ENCODE data around the gene AP1S3. TPM values are rescaled to one million over a fixed set of nuclear protein-coding genes. Genes with fewer than 3 reads are reported as not detected.

Gene AP1S3
- total and polyA plus RNA-seq, 2 of the 4 experiments (the other 2 are of a cell fraction) = 2.5 to 4.1 TPM

DNA sequence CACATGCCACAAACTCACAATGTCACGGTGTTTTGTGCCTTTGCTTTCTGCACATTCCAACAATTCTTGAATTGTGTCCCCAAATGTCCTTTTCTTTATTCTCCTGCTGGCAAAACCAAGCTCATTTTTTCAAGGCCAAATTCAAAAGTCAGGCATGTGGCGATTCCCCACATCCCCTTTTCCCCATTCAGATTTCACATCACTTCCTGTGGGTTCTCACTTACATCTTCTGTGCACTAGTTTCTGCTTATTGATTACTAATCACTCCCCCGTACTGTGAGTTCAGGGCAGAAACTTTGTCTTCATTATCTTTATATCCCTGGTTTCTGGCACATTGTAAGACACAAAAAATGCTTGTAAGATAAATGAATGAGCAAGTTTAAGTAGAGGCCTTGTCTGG, 69.2 kb downstream of the AP1S3 start:
- CTCF ChIA-PET = no interaction called here
- TF ChIP-seq NFE2L2 (IDR thresholded peaks at IDR 0.05; ENCODE audit: low read depth, low read length) (no peak), RFX5 (IDR thresholded peaks at IDR 0.05; ENCODE audit: low read depth, low read length) (no peak), MAFK (IDR thresholded peaks at IDR 0.05; ENCODE audit: low read depth, low read length) (no peak), FOS (IDR thresholded peaks at IDR 0.05; ENCODE audit: low read depth, low read length) (no peak), POLR2A (IDR thresholded peaks at IDR 0.05; ENCODE audit: low read depth, low read length) (no peak), SMC3 (IDR thresholded peaks at IDR 0.05; ENCODE audit: low read depth, low read length) (no peak), RAD21 (IDR thresholded peaks at IDR 0.05; ENCODE audit: low read length) (no peak), RCOR1 (IDR thresholded peaks at IDR 0.05; ENCODE audit: insufficient replicate concordance, low read length) (no peak), MAZ (IDR thresholded peaks at IDR 0.05; ENCODE audit: borderline replicate concordance, low read depth, low read length) (no peak)
- TF ChIP-seq, protein P1, sequence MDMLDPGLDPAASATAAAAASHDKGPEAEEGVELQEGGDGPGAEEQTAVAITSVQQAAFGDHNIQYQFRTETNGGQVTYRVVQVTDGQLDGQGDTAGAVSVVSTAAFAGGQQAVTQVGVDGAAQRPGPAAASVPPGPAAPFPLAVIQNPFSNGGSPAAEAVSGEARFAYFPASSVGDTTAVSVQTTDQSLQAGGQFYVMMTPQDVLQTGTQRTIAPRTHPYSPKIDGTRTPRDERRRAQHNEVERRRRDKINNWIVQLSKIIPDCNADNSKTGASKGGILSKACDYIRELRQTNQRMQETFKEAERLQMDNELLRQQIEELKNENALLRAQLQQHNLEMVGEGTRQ (IDR thresholded peaks at IDR 0.05; ENCODE audit: low read depth, low read length) = no peak
- in situ Hi-C loops (cut with MboI; ENCODE audit: low sequenced_read_pairs) = no loop called here

More for the DNA sequence above, 69.2 kb downstream of the AP1S3 start:
- Histone ChIP-seq H2BK15ac (ENCODE audit: low read depth, low read length) (no peak overlapping the region), H3K9ac (ENCODE audit: low read depth, low read length) (no peak overlapping the region), H3K23ac (ENCODE audit: low read depth, low read length) (no peak overlapping the region), H3K79me1 (ENCODE audit: low read depth in 1 of 2, low read length in 2 of 2) (no peaks in the 10 kb centered on the region), H2BK20ac (ENCODE audit: low read depth, low read length) (no peak overlapping the region), H3K4me1 (ENCODE audit: control insufficient read depth, insufficient read depth, low read length) (no peaks in the 10 kb centered on the region), H2AK5ac (ENCODE audit: low read depth, low read length) (no peak overlapping the region), H2AFZ (replicated peaks; ENCODE audit: low read length, poor library complexity) (no peak overlapping the region), H3K4me3 (ENCODE audit: insufficient read depth, low read depth, low read length) (no peak overlapping the region), H3K14ac (replicated peaks; ENCODE audit: low read depth, low read length) (no peak overlapping the region), H3K4ac (ENCODE audit: low read depth, low read length) (no peak overlapping the region), H4K91ac (ENCODE audit: insufficient read depth, low read depth, low read length) (no peak overlapping the region), H3K27me3 (ENCODE audit: control insufficient read depth, insufficient read depth, low read length) (no peaks in the 10 kb centered on the region), H3K56ac (ENCODE audit: extremely low read depth, insufficient read depth, low read length) (no peak overlapping the region), H3K9me3 (ENCODE audit: control insufficient read depth, insufficient read depth, low read length) (no peaks in the 10 kb centered on the region), H3K27ac (ENCODE audit: insufficient read depth, low read length) (no peak overlapping the region), H3K4me2 (ENCODE audit: low read depth, low read length) (no peak overlapping the region), H3K36me3 (ENCODE audit: control insufficient read depth, insufficient read depth, low read length) (no peaks in the 10 kb centered on the region), H4K8ac (ENCODE audit: low read depth in 2 of 2, low read length in 2 of 2) (no peak overlapping the region), H3K18ac (ENCODE audit: low read depth, low read length) (no peak overlapping the region), H3K9me1 (ENCODE audit: insufficient read depth, low read length) (no peaks in the 10 kb centered on the region), H2BK5ac (ENCODE audit: low read depth, low read length, poor library complexity, severe bottlenecking) (no peak overlapping the region), H2AK9ac (replicated peaks; ENCODE audit: low read depth, low read length, poor library complexity) (no peak overlapping the region), H4K5ac (ENCODE audit: low read depth, low read length) (no peak overlapping the region), H2BK120ac (ENCODE audit: low read depth, low read length) (no peak overlapping the region), H4K20me1 (ENCODE audit: insufficient read depth, low read length) (no peaks in the 10 kb centered on the region)
- ATAC-seq (ENCODE audit: low read depth) (no peak), DNase-seq (no peak)
- dilution Hi-C loops (cut with HindIII; ENCODE audit: low sequenced_read_pairs, unreplicated experiment) (no loop called here), intact Hi-C loops (cut with micrococcal nuclease) (no loop called here)
- POLR2A ChIA-PET (ENCODE audit: unreplicated experiment) = no interaction called here
- no TSS peak for BruUV-seq (replicated peaks)
- WGBS, 2 experiments (ENCODE audit: extremely low coverage in 2 of 2, insufficient read length in 1 of 2) = 100% methylated on average over 1 of the region's 3 CpGs; no CpG with 5 or more reads in 1 of the 2 experiments

Data from IMR-90 (cell line).